WERI-Rb-1 (cell line): Measurements from ENCODE around the gene TIMM8A.

Source experiments
- DNase-seq: peaks from one replicate; pipeline ENCODE4 v3.0.0-alpha.2; 2020
- H3K27ac ChIP-seq: fragments of 250-450 bp; sonication (Bioruptor Pico); 2 replicates; pipeline ENCODE4 v1.5.1; 2020; ENCODE audit warnings: mild to moderate bottlenecking, moderate library complexity
- H3K27me3 ChIP-seq: fragments of 250-450 bp; sonication (Bioruptor Pico); 2 replicates; pipeline ENCODE4 v1.5.1; 2021; ENCODE audit warnings: mild to moderate bottlenecking, low read depth, moderate library complexity; ENCODE audit not compliant: insufficient read depth, severe bottlenecking
- H3K36me3 ChIP-seq: fragments of 250-450 bp; sonication (Bioruptor Pico); 2 replicates; pipeline ENCODE4 v1.5.1; 2020; ENCODE audit warnings: mild to moderate bottlenecking, moderate library complexity
- H3K4me3 ChIP-seq: 2 replicates; pipeline ENCODE4 v1.5.1; 2011; ENCODE audit warnings: low read depth, mild to moderate bottlenecking, control low read depth, low read length
- H3K9me3 ChIP-seq: fragments of 250-450 bp; sonication (Bioruptor Pico); 2 replicates; pipeline ENCODE4 v1.5.1; 2021; ENCODE audit warnings: mild to moderate bottlenecking, moderate library complexity; ENCODE audit not compliant: severe bottlenecking
- CTCF ChIP-seq: IDR thresholded peaks from 2 replicates; pipeline ENCODE4 v1.5.1; 2011; ENCODE audit warnings: low read depth, mild to moderate bottlenecking, control low read depth, inconsistent platforms, low read length

Gene TIMM8A

DNA sequence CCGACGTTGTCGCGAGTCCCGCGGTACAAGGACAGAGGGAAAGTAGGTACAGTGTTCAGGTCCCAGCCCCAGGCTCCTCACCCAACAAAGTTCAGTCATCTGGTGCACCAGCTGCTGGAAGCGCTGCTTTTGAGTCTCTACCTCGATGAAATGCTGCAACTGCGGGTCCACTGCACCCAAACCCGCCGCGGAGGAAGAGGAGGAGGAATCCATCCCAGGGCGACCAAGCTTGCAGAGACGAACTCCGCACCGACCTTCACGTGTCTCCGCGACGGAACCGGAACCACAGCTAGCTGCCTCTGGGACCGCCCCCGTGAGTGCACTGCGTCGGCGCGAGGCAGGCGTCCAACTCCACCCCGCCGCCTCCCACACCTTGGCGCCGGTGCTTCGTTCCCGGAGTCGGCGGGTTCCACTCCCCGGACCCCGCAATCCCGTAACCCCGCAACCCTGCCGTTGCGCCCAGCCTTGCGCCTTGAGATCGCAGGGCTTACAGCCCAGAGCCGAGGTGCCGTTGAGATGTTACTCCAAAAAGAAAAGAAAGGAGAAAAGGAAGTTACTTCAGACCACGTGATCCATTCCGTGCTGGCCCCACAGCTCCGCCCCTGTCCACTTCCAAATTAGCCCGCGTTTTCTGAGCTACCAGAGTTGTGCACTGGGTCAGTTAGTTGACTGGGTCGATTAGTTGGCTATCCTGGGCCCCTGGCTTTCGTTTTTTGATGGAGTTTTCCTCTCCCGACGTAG lies at the start of gene TIMM8A:
TIMM8A (minus strand) TSS at position 291 of the 741 bp plus-strand sequence; CDS start at position 213, 78 bp downstream.
- no peak for TF ChIP-seq CTCF
- Histone ChIP-seq H3K36me3 (peaks cover 3% of the 10 kb centered on the region; the same call in 1 of the 2 replicates), H3K27me3 (peaks cover 3% of the 10 kb centered on the region), H3K9me3 (no peaks in the 10 kb centered on the region), H3K4me3 (peak within 1 kb of the TSS; percentile 59), H3K27ac (peak within 1 kb of the TSS; percentile 91)
- peak; percentile 75 for DNase-seq

GRCh38 chrX:101397779-101398178 lies 49.2 kb upstream of the TIMM8A start:
- TF ChIP-seq CTCF: no peak
- Histone ChIP-seq H3K4me3 (no peak overlapping the region), H3K27ac (no peak overlapping the region), H3K27me3 (peaks cover 3% of the 10 kb centered on the region), H3K36me3 (peaks cover 23% of the 10 kb centered on the region), H3K9me3 (no peaks in the 10 kb centered on the region)
- DNase-seq: no peak

GRCh38 chrX:101395789-101396188 lies 47.2 kb upstream of the TIMM8A start:
- no peak for DNase-seq

DNA sequence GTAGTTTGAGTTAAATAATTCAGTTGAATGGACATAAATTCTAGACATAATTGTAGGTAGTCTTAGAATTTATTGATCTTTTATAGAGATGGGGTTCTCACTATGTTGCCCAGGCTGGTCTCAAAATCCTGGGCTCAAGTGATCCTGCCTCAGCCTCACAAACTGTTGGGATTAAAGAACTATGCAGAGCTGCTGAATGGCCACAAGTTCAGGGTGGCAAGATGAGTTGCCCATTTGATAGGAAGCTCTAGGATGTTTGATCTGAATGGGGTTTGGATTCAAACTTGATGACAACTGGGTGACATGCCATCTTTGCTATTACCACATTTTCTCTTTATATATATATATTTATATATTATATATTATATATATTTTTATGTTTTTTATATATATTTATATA lies 45.8 kb upstream of the TIMM8A start:
- no peak for TF ChIP-seq CTCF
- DNase-seq: no peak
- peaks cover 7% of the 10 kb centered on the region for H3K27me3 ChIP-seq
- no peak overlapping the region for H3K4me3 ChIP-seq
- H3K27ac ChIP-seq: no peak overlapping the region
- peaks cover 3% of the 10 kb centered on the region for H3K9me3 ChIP-seq
- peaks cover 29% of the 10 kb centered on the region for H3K36me3 ChIP-seq

More at GRCh38 chrX:101395789-101396188, 47.2 kb upstream of the TIMM8A start:
- TF ChIP-seq CTCF: no peak
- Histone ChIP-seq H3K27me3 (peaks cover 5% of the 10 kb centered on the region), H3K4me3 (no peak overlapping the region), H3K27ac (no peak overlapping the region), H3K9me3 (peaks cover 3% of the 10 kb centered on the region), H3K36me3 (peaks cover 30% of the 10 kb centered on the region)

- no peak for TF ChIP-seq CTCF
- no peak overlapping the region for H3K27ac ChIP-seq
- DNase-seq: no peak
- H3K36me3 ChIP-seq: peaks cover 29% of the 10 kb centered on the region
- peaks cover 4% of the 10 kb centered on the region for H3K27me3 ChIP-seq
- no peak overlapping the region for H3K4me3 ChIP-seq
- peaks cover 3% of the 10 kb centered on the region for H3K9me3 ChIP-seq
Observed at GRCh38 chrX:101393530-101394305, 45.2 kb upstream of the TIMM8A start.
